Stomach (tissue), 4 donors: ENCODE measurements around the gene RAB8A.

ENCODE experiments used
- CTCF ChIP-seq, 7 experiments: fragments of 450-650 bp in 4 of 7; fragments of 200-600 bp in 3 of 7; sonication (generic) in 3 of 7; IDR thresholded peaks; one replicate each; pipeline ENCODE4 v1.5.1; 2016 to 2019; ENCODE audit warnings: antibody characterized with exemption in 7 of 7, control low read depth in 2 of 7, mild to moderate bottlenecking in 1 of 7
- POLR2A ChIP-seq, 4 donors: fragments of 450-650 bp; IDR thresholded peaks; one replicate each; pipeline ENCODE4 v1.6.1; 2016; ENCODE audit warnings: antibody characterized with exemption in 4 of 4, control low read depth in 2 of 4, mild to moderate bottlenecking in 1 of 4, moderate library complexity in 1 of 4

GRCh38 chr19:16180611-16181010, 68.9 kb downstream of the RAB8A start:
- TF ChIP-seq POLR2A (IDR thresholded peaks at IDR 0.05): no peak
- TF ChIP-seq CTCF (IDR thresholded peaks at IDR 0.05): no peak
